22Rv1 (cell line): Measurements from ENCODE around the gene IGF1R.

Experiments used
- ZFX ChIP-seq: fragments of 450-650 bp; IDR thresholded peaks from 2 replicates; pipeline ENCODE4 v1.6.1; 2017; ENCODE audit warnings: antibody characterized with exemption, borderline replicate concordance
- TF ChIP-seq, protein P1 (sequence below): fragments of 450-650 bp; IDR thresholded peaks from 2 replicates; pipeline ENCODE4 v1.5.1; 2017; ENCODE audit warnings: mild to moderate bottlenecking

DNA sequence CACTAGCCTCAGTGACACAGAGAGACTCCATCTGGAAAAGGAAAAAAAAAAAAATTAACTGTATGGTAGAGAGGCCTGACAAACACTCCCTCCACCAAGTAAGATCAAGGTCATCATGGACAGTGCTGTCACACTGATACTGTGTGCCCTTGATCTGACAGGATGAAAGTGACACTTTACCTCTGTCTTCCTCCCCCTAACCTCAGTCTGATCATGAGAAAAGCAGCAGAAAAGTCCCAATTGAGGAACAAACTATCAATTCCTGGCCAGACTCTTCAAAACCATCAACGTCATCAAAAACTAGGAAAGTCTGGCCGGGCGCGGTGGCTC, 332.5 kb downstream of the IGF1R start:
- TF ChIP-seq, protein P1, sequence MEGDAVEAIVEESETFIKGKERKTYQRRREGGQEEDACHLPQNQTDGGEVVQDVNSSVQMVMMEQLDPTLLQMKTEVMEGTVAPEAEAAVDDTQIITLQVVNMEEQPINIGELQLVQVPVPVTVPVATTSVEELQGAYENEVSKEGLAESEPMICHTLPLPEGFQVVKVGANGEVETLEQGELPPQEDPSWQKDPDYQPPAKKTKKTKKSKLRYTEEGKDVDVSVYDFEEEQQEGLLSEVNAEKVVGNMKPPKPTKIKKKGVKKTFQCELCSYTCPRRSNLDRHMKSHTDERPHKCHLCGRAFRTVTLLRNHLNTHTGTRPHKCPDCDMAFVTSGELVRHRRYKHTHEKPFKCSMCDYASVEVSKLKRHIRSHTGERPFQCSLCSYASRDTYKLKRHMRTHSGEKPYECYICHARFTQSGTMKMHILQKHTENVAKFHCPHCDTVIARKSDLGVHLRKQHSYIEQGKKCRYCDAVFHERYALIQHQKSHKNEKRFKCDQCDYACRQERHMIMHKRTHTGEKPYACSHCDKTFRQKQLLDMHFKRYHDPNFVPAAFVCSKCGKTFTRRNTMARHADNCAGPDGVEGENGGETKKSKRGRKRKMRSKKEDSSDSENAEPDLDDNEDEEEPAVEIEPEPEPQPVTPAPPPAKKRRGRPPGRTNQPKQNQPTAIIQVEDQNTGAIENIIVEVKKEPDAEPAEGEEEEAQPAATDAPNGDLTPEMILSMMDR: no peak
- TF ChIP-seq ZFX: no peak
